GM04504 (cell line): ENCODE measurements around the gene TMED4.

Experiments used
- DNase-seq: peaks from one replicate; pipeline ENCODE4 v3.0.0-alpha.2; 2012; ENCODE audit warnings: low read depth

TMED4 gene

DNA sequence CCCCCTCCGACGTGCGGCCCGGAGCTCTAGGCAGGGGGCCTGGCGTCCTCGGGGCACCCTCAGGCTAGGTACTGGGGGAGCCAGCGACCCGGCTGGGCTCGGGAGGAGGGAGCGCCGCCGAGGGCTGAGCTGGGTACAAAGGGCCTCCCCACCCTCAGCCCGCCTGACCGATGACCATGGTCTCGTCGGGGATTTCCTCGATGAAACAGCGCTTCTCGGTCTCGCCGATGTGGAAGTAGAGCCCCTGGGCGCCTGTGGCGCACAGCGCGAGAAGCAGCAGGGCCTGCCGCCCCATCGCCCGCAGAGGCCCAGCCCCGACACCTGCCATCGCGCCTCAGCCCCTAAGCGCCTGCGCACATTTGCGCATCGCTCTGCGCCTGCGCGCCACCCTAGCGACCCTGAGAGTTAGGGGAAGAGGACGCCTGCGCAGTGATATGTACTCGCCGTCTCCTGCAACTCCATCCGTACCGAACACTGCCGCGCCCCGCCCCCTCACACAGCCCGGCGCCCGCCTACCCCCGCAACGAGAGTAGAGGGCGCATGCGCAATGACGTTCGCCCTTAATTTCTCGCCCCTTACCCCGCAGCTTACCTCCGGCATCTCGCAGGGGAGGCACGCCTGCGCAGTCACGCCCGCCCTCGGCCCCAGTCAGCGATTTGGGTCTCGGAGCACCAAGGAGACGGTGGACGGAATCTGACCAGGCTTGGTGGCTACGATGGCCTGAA, at the start of gene TMED4:
TMED4 (minus strand) TSS at position 353 of the 725 bp plus-strand sequence; CDS start at position 328, 25 bp downstream.
- peak; percentile 97 for DNase-seq

DNA sequence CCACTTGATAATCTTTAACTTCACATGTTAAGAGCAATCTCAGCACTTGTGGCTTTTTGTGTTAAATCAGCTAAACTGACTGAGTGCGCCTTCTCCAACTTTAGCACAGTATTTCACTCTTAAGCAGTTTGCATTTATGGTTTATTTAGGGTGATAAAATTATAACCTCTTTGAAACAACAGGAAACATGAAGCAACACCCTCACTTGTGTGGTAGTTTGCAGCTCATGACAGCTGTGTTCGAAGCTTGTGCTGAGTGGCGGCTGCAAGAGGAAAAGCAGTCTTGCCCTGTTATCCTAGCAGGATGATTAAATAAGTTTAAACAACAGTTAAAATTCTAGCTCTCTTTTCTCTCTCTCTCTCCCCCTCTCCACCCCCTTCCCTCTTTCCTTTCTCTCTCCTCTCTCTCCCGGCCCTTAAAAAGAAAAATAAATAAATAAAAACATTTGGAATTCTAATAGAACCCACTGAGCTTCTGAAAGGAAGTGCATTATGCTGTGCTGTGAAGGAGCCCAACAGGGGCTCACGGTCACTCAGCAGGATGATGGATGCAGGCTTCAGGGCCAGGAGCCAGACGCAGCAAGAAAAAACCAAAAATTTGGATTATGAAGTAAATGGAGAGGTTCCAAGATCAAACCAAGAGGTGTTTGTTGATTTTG, 49.6 kb upstream of the TMED4 start:
- no peak for DNase-seq

DNA sequence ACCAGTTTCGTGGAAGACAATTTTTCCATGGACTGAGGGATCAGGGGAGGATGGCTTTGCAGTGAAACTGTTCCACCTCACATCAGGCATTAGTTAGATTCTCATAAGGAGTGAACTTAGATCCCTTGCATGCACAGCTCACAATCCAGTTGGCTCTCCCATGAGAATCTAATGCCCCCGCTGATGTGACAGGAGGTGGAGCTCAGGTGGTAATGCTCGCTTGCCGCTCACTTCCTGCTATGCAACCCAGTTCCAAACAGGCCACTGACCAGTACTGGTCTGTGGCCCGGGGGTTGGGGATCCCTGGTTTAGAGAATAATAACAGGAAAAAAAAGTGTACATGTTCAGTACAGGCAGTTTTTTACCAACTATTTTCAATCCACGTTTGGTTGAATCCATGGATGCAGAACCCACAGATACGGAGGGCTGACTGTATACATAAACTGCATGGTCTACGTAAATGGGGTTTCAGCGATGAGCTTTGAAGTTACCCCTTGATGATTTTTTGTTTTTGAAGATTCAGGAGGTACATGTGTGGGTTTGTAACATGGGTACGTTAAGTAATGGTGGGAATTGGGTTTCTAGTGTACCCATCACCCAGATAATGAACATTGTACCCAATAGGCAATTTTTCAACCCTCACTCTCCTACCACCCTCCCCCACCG, 48.9 kb upstream of the TMED4 start:
- no peak for DNase-seq

DNA sequence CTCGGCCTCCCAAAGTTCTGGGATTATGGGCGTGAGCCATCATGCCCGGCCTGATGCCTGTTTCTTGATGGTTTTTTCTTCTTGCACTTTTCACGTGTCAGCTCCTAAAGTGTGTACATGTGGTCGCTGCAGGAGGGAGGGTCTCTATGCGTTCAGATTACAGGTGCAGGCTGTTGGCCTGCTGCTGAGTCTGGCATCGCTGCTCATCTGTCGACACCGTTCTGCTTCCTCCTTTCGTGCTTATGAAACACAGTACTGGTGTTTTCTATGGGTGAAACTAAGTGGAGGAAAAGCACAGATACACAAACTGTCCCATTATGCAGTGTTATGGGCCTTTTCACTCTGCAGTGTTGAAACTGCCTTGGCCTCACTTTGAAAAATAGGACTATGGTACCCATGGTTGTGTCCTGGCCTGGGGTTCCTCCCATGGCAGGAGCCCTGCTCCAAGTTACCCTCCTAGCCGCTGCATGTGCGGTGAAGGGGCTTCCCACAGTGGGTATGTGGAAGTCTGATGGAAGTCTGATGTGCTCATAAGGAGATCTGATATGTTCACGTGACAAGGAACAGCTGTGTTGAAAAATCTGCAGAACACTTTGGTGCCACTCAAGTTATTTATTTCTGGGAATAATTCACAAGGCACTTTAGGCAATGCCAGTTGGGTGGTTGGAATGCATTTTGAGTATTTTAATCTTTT, 47.9 kb upstream of the TMED4 start:
- DNase-seq = no peak

DNA sequence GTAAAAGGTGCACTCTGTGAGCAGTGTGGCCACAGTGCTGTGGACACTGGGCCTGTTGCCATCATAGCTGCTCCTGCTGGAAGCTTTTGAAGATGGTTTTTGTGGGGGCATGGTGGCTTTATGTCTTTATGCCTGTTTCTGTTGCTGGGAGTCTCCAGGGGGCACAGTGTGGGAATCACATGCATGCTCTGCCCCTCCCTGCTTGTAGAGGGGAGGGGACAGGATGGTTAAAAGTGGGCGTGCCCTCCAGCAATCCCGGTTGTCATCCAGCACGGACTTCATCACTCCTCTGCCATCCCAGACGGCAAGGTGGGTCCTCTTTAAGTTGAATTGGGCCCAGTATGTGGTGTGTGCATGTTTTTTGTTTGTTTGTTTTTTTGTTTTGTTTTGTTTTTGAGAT, 44.6 kb upstream of the TMED4 start:
- no peak for DNase-seq

DNA sequence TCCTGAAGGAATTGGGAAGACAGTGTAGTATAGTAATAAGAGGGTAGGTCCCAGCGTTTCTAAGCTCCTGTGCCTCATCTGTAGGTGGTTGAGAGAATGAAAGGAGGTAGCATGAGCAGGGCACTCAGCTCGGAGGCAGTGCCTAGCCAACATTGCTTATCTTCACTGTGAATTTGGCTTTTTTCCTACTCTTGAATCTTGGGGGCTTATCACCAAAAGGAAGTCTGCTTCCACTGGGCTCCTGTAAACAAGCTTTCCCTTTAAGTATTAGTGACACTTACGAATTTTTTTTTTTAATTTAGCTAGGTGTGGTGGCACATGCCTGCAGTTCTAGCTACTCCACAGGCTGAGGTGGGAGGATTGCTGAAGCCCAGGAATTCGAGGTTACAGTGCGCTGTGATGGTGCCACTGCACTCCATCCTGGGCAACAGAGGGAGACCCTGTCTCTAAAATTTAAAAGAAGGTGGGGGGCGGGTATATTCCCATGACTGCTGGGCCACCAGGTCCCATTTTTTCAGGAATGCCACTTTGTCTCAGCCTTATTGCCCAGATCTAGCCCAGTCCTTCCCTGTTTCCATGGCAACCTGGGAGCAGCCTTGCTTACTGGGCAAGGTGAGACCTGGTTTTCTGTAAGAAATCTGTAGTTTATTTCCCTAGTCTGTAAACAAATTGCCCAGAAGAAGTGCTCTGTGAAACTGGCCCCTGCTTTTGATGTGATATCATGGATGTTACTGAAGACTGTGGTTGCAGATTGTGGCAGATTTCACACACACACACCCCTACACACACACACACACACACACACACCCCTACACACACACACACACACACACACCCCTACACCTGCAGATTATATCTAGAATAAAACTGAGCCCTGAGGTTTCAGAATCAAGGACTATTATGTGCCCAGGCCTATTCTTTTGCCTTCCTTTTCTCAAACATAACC, 43.8 kb upstream of the TMED4 start:
- no peak for DNase-seq

DNA sequence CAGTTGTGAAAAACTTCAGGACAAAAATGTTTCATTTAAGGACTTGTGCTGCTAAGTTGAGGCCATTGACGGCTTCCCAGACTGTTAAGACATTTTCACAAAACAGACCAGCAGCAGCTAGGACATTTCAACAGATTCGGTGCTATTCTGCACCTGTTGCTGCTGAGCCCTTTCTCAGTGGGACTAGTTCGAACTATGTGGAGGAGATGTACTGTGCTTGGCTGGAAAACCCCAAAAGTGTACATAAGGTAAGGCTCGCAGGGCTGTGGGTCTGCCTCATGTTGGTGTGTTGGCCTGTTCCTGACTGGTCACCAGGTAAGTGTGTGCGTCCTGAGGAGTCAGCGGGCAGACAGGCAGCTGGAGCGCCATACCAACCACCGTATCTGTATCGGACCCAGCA, 42.3 kb upstream of the TMED4 start:
- no peak for DNase-seq

DNA sequence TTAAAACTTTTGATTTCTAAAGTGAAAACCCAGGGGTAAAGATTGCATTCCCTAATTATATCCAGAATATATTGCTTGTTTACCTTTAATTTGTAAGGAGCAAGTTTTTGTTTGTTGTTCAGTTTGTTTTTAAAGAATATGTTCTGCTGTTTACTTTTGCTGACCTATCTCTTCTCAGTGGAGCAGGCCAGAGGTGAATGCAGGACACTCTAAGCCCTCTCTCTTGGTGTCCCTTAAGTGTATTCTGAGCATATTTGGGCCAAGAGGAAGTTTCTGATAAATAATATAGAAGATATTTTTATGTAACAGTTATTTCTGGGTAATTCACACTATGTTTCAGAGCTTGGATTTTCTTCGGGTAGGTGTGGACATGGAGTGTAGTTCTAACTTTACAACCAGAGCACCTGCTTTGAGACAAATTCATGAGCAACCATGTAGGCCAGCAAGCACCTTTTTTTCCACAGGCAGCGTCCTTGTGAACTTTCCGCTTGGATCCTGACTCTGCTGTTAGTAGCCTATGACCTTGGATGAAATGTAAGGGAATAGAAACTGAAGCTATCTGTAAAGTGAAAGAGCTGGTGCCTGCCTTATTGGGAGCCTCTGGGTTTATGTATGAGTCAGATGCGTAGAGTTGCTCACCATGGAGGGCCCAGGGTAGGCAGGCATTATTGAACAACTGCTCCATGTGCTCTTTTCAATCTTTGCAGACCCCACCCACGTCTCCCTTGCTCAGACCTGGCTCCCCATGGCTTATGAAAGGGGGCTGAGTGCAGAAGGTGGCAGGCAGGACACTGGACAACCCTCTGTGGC, 40.5 kb upstream of the TMED4 start:
- no peak for DNase-seq

DNA sequence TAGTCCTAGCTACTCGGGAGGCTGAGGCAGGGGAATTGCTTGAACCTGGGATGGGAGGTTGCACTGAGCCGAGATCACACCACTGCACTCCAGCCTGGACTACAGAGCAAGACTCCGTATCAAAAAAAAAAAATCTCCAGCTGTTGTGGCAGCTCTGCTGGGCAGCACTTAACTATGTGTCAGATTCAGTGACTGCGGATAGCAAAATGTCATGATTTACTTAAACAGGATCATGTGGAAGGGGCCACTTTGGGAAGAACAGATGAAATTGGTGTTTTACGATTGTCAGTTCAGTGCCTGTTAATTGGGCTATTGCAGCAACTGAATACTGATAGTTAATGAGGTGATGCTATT, 39.7 kb upstream of the TMED4 start:
- no peak for DNase-seq

DNA sequence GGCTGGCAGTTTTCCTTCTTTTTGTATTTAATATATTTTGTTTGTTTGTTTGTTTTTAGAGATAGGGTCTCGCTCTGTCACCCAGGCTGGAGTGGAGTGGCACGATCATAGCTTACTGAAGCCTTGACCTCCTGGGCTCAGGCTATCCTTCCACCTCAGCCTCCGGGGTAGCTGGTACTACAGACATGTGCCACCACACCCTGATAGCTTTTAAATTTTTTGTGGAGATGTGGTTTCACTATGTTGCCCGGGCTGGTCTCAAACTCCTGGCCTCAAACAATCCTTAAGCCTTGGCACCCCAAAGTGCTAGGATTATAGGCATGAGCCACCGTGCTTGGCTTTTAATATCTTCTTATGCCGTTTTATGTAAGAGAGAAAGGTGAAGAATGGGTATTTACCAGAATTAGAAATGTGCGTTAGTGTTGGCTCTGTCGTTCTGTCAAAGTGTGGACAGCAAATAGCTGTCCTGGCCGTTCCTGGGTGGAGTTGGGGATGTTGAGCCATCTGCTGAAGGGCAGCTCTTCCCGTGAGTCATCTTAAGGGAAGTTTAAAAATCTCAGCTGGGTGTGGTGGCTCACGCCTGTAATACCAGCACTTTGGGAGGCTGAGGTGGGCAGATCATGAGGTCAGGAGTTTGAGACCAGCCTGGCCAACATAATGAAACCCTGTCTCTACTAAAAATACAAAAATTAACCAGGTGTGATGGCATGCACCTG, 39.2 kb upstream of the TMED4 start:
- DNase-seq = no peak

DNA sequence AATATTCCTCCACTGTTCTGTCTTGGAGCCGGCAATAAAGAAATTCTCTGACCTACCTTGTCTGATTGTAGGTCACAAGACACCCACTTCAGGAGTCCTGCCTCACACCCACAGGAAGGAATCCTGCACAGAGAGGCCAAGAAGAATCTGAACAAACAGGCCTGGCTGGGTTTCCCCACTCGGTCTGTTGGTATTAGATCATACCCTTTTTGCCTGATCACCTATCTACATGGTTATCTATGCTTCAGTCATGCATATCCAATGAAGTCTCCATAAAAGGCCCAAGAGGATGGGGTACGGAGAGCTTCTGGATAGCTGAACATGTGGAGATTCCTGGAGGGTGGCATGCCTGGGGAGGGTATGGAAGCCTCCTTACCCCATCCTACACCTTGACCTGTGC, 36.7 kb upstream of the TMED4 start:
- DNase-seq = no peak

DNA sequence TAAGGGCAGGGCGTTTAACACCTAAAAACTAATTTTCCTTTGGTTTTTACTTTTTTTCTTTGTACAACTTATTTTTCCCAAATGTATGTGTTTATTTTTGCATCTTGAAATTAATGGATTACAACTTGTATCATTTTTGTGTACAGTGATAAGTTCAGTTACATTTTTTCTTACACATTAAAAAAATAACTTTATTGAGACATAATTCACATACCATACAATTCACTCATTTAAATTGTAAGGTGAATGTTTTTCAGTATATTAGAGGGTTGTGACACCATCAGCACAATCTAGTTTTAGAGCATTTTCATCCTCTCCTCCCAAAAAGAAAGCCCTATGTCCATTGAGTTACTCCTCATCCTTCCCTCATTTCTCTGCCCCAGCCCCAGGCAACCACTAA, 36.0 kb upstream of the TMED4 start:
- DNase-seq = no peak

DNA sequence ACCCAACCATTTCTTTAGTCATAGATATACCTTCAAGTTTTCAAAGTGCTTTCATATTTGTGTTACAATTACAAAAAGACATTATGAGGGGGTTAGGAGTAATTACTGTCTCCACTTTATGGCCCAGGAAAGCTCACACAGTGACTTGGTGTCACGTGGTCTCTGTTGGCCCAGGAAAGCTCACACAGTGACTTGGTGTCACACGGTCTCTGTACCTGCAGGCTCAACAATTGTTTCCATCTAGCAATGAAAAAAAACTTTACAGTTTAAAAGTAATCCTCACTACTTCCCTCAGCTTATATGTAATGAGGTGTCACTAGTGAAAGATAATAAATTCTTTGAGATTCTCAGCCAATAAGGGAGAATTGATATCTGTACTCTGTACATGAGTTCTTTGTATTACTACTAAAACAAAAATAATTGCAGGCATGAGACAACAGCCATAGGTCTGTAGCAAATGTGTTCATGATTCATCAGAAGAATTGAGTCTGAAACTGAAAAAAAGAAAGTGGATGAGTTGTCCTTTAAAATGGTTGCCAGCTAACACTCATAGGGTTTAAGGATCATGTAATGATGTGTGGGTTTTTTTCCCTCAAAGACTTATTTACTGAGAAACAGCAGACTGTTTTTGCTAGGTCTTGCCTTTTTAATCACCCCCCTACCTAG, 35.3 kb upstream of the TMED4 start:
- no peak for DNase-seq

DNA sequence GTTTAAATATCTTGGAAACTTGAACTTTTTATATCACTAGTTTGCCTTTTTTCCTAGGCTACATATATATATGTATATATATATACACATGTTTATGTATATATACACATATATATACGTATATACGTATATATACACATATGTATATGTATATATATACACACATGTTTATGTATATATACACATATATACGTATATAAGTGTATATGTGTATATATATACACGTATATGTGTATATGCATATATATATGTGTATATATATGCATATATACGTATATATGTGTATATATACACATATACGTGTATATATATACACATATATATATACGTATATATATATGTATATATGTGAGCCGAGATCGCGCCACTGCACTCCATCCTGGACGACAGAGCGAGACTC, 34.5 kb upstream of the TMED4 start:
- DNase-seq = no peak

DNA sequence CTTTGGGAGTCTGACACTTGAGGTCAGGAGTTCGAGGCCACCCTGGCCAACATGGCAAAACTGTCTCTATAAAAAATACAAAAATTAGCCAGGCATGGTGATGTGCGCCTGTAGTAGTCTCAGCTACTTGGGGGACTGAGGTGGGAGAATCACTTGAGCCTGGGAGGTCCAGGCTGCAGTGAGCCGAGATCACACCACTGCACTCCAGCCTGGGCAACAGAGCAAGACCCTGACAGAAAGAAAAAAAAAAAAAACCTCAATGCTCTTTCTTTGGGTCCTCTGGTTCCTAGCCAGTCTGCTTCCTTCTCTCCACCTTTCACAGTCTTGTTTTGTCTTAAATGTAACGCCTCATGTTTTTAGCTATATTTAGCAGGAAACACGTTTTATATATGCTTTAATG, 33.8 kb upstream of the TMED4 start:
- DNase-seq = no peak

DNA sequence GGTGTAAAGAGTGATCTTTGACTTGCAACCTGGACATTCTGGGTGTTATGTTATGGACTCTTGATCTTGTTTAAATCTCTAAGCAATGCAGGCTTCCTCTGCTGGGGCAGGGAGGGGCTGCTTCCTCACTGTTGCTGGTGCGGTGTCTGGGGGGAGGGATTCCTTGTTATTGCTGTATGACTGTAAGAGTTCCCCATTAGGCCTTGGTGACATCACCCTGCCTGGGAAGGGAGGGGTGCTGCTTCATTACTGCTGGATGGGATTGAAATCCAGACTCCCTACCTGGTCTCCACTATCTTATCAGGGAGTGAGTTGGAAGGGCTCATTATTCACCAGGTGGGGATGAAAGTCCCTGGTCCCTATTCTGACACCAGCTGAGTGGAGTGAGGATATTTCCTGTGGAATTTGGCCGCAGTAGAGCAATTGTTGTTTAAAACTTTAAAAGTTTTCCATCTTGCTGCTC, 33.1 kb upstream of the TMED4 start:
- DNase-seq = no peak

DNA sequence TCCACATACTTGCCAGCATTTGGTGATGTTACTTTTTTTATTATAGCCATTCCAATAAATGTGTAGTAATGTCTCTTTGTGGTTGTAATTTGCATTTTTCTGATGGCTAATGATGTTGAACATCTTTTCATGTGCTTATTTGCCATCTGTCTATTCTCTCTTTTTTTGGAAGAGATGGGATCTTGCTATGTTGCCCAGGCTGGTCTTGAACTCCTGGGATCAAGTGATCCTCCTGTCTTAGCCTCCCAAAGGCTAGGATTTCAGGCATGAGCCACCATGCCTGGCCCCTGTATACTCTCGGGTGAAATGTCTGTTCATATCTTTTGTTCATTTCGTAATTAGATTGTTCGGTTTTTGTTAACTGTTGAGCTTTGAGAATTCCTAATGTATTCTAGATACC, 27.8 kb upstream of the TMED4 start:
- DNase-seq = no peak

DNA sequence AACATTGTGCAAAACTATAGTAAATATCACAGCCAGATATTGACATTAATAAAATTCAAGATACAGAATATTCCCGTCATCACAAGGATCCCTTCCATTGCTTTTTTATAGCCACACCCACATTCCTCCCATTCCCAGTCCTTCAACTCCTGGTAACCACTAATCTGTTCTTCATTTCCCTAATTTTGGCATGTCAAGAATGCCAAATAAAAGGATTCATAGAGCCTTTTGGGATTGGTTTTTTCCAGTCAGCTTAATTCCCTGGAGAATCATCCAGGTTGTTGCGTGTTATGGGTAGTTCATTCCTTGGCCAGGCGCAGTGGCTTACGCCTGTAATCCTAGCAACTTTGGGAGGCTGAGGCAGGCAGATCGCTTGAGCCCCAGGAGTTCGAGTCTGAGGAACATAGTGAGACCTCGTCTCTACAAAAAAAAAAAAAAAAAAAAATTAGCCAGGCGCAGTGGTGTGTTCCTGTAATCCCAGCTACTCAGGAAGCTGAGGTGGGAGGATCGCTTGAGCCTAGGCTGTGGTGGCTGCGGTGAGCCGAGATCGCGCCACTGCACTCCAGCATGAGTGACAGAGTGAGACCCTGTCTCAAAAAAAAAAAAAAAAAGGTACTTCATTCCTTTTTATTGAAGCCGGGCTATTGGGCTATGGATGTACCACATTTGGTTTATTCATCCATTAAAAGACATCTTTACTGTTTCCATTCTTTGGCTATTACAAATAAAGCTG, 27.1 kb upstream of the TMED4 start:
- peak; percentile 33 for DNase-seq
